Measurements from ENCODE around the gene PAFAH1B1.

PAFAH1B1 gene

DNA sequence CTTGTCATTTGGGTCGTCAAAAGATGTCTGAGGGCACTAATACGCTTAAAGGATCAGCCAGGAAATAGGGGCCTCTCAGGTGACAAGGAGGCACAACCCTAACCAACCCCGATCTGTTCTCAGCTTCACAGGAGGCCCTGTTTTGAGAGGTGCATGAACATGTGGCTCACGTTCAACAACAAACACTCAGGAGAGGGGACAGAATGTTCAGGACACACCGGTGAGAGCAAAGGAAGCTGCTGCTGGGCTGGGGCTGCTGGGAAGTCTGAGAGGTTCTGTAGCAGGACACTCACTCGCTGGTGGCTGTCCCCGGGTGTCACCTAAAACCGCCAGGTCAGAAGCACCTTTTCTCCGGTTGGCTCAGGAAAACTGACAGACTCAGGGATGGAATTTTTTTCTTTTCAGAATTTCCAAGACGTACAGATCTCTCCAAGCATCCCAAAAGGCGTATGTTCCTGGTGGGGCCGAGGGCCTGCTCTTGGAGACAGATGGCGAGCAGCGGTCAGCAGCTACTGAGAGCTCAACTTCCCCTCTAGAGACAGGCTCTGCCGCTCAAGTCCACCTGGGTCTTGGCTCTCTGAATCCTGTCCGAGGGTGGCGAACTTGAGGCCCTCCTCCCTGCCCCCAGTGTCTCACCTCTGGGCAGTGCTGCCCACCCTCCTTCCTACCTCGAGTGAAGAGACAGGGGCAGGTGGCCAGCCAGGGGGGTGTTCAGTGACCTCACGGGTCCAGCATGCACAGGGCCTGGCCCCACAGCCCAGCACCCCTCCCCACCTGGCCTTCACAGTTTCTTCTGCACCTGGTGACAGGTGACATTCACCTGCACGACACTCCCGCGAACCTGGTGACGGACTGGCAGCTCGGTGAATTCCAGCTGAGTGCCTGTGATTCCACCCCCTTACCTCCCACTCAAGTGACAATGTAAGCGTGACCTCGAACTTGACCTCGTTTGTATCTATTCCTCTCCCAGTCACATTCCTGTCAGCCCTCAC is 95.2 kb downstream of the PAFAH1B1 start:
- Histone ChIP-seq H3K4me3 (ENCODE audit: low read length) (no peak overlapping the region), H3K27me3 (ENCODE audit: control insufficient read depth, low read length) (no peaks in the 10 kb centered on the region), H3K36me3 (ENCODE audit: control insufficient read depth, low read length) (peaks cover 62% of the 10 kb centered on the region), H4K20me1 (ENCODE audit: control insufficient read depth, insufficient read depth, low read depth, low read length) (0 out of 2 replicates have a peak, but pooled peaks cover 3% of the 10 kb centered on the region), H3F3A (ENCODE audit: control insufficient read depth, insufficient read depth) (peaks cover 48% of the 10 kb centered on the region), H3K4me1 (ENCODE audit: control insufficient read depth, low read length) (no peaks in the 10 kb centered on the region), H3K79me2 (ENCODE audit: control insufficient read depth, low read length) (no peaks in the 10 kb centered on the region), H3K27ac (ENCODE audit: low read depth, low read length) (no peak overlapping the region), H3K9me2 (replicated peaks; ENCODE audit: control insufficient read depth, low read length) (no peaks in the 10 kb centered on the region), H3K4me2 (ENCODE audit: low read length) (no peak overlapping the region), H3K9me3 (ENCODE audit: control insufficient read depth, insufficient read depth, low read length) (no peaks in the 10 kb centered on the region)
- no peak for TF ChIP-seq CTCF (IDR thresholded peaks at IDR 0.05; ENCODE audit: low read depth, low read length, poor library complexity, severe bottlenecking)
- no peak for TF ChIP-seq EZH2phosphoT487 (IDR thresholded peaks at IDR 0.05; ENCODE audit: borderline replicate concordance, low read length)

GRCh38 chr17:2689411-2690164 is 96.1 kb downstream of the PAFAH1B1 start:
- TF ChIP-seq EZH2phosphoT487 (IDR thresholded peaks at IDR 0.05; ENCODE audit: borderline replicate concordance, low read length) (no peak), CTCF (IDR thresholded peaks at IDR 0.05; ENCODE audit: low read depth, low read length, poor library complexity, severe bottlenecking) (no peak)
- Histone ChIP-seq H3K27me3 (ENCODE audit: control insufficient read depth, low read length) (no peaks in the 10 kb centered on the region), H4K20me1 (ENCODE audit: control insufficient read depth, insufficient read depth, low read depth, low read length) (0 out of 2 replicates have a peak, but pooled peaks cover 3% of the 10 kb centered on the region), H3K9me3 (ENCODE audit: control insufficient read depth, insufficient read depth, low read length) (no peaks in the 10 kb centered on the region), H3K79me2 (ENCODE audit: control insufficient read depth, low read length) (no peaks in the 10 kb centered on the region), H3K4me3 (ENCODE audit: low read length) (no peak overlapping the region), H3K36me3 (ENCODE audit: control insufficient read depth, low read length) (peaks cover 60% of the 10 kb centered on the region), H3K4me2 (ENCODE audit: low read length) (no peak overlapping the region), H3K27ac (ENCODE audit: low read depth, low read length) (no peak overlapping the region), H3F3A (ENCODE audit: control insufficient read depth, insufficient read depth) (peaks cover 40% of the 10 kb centered on the region), H3K9me2 (replicated peaks; ENCODE audit: control insufficient read depth, low read length) (no peaks in the 10 kb centered on the region), H3K4me1 (ENCODE audit: control insufficient read depth, low read length) (no peaks in the 10 kb centered on the region)

- no peak overlapping the region for H3K4me3 ChIP-seq (ENCODE audit: low read length)
- peaks cover 33% of the 10 kb centered on the region for H3F3A ChIP-seq (ENCODE audit: control insufficient read depth, insufficient read depth)
- TF ChIP-seq CTCF (IDR thresholded peaks at IDR 0.05; ENCODE audit: low read depth, low read length, poor library complexity, severe bottlenecking) (no peak), EZH2phosphoT487 (IDR thresholded peaks at IDR 0.05; ENCODE audit: borderline replicate concordance, low read length) (no peak)
- H3K36me3 ChIP-seq (ENCODE audit: control insufficient read depth, low read length), result peaks cover 68% of the 10 kb centered on the region
- no peaks in the 10 kb centered on the region for H3K4me1 ChIP-seq (ENCODE audit: control insufficient read depth, low read length)
- H3K9me2 ChIP-seq (replicated peaks; ENCODE audit: control insufficient read depth, low read length), result no peaks in the 10 kb centered on the region
- no peaks in the 10 kb centered on the region for H3K79me2 ChIP-seq (ENCODE audit: control insufficient read depth, low read length)
- no peaks in the 10 kb centered on the region for H3K27me3 ChIP-seq (ENCODE audit: control insufficient read depth, low read length)
- no peak overlapping the region for H3K27ac ChIP-seq (ENCODE audit: low read depth, low read length)
- 0 out of 2 replicates have a peak, but pooled peaks cover 3% of the 10 kb centered on the region for H4K20me1 ChIP-seq (ENCODE audit: control insufficient read depth, insufficient read depth, low read depth, low read length)
- no peaks in the 10 kb centered on the region for H3K9me3 ChIP-seq (ENCODE audit: control insufficient read depth, insufficient read depth, low read length)
- H3K4me2 ChIP-seq (ENCODE audit: low read length), result no peak overlapping the region
Measured at GRCh38 chr17:2690165-2691068, 97.0 kb downstream of the PAFAH1B1 start.

Measured in DOHH2 (cell line).